ENCODE results near the gene CMSS1.

CMSS1 gene

GRCh38 chr3:100057716-100058575 lies 240.3 kb downstream of the CMSS1 start:
- no peak for DNase-seq (ENCODE audit: low spot score)

- no peak for DNase-seq (ENCODE audit: low spot score)
These were observed 241.8 kb downstream of the CMSS1 start for GRCh38 chr3:100059472-100059871.

GRCh38 chr3:100060685-100061484 lies 243.2 kb downstream of the CMSS1 start:
- DNase-seq (ENCODE audit: low spot score), result no peak

- no peak for DNase-seq (ENCODE audit: low spot score)
These were observed 245.0 kb downstream of the CMSS1 start for GRCh38 chr3:100062665-100063064.

- no peak for DNase-seq (ENCODE audit: low spot score)
These were observed 246.3 kb downstream of the CMSS1 start for GRCh38 chr3:100063929-100064461.

- no peak for DNase-seq (ENCODE audit: low spot score)
These were observed 249.9 kb downstream of the CMSS1 start for GRCh38 chr3:100067589-100067988.

- DNase-seq (ENCODE audit: low spot score), result peak; percentile 76
These were observed 251.2 kb downstream of the CMSS1 start for GRCh38 chr3:100068826-100069225.

GRCh38 chr3:100069472-100069871 lies 251.8 kb downstream of the CMSS1 start:
- DNase-seq (ENCODE audit: low spot score), result no peak

- DNase-seq (ENCODE audit: low spot score), result no peak
These were observed 254.8 kb downstream of the CMSS1 start for GRCh38 chr3:100072326-100073048.

GRCh38 chr3:100073049-100073713 lies 255.5 kb downstream of the CMSS1 start:
- no peak for DNase-seq (ENCODE audit: low spot score)

GRCh38 chr3:100073714-100074307 lies 256.1 kb downstream of the CMSS1 start:
- peak; percentile 38 for DNase-seq (ENCODE audit: low spot score)

GRCh38 chr3:100075196-100075595 lies 257.5 kb downstream of the CMSS1 start:
- no peak for DNase-seq (ENCODE audit: low spot score)

- no peak for DNase-seq (ENCODE audit: low spot score)
These were observed 258.4 kb downstream of the CMSS1 start for GRCh38 chr3:100075851-100076730.

- no peak for DNase-seq (ENCODE audit: low spot score)
These were observed 259.3 kb downstream of the CMSS1 start for GRCh38 chr3:100076731-100077529.

GRCh38 chr3:100079328-100079727 lies 261.7 kb downstream of the CMSS1 start:
- no peak for DNase-seq (ENCODE audit: low spot score)

- no peak for DNase-seq (ENCODE audit: low spot score)
These were observed 262.9 kb downstream of the CMSS1 start for GRCh38 chr3:100080573-100080972.

- no peak for DNase-seq (ENCODE audit: low spot score)
These were observed 263.6 kb downstream of the CMSS1 start for GRCh38 chr3:100081311-100081710.

- DNase-seq (ENCODE audit: low spot score), result no peak
These were observed 264.5 kb downstream of the CMSS1 start for GRCh38 chr3:100081986-100082692.

- DNase-seq (ENCODE audit: low spot score), result no peak
These were observed 265.1 kb downstream of the CMSS1 start for GRCh38 chr3:100082714-100083113.

All from AG08395 (cell line).